NCI-H82 treated with DMSO at 0.1 percent for 48 hours (cell line): ENCODE data around the gene ALG14.

Source experiments
- DNase-seq: peaks from one replicate; lab custom pipeline; 2025; ENCODE audit not compliant: unreplicated experiment; lab: John Stamatoyannopoulos, UW

The ALG14 gene

DNA sequence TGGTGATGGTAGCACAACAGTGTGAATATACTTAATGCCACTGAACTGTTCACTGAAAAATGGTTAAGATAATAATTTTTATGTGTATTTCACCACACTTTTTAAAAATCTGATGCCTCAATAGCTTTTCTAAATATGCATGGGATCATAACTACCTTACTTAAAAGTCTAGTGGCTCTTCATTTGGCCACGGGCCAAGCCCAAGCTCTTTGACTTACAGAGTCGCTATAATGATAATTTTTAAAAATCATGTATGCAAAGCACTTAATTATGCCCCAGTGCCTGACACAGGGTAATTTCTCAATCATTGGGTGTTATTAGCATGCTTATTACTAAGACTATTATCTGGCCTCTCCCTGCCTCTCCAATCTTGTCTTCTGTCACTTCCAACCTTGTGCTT is 138.2 kb downstream of the ALG14 start:
- DNase-seq, result no peak

DNA sequence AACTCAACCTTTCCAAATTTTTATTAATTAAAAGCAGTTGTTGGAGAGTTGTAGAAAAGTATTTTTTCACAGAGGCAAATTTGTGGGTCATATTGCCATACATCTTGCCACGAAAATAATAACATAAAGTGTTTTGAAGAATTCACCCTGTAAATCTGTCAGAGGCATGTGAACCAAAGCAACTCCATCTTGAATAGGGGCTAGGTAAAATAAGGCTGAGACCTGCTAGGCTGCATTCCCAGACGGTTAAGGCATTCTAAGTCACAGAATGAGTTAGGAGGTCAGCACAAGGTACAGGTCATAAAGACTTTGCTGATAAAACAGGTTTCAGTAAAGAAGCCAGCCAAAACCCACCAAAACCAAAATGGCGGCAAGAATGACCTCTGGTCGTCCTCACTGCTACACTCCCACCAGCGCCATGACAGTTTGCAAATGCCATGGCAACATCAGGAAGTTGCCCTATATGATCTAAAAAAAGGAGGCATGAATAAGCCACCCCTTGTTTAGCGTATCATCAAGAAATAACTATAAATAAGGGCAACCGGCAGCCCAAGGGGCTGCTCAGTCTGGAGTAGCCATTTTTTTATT is 141.4 kb downstream of the ALG14 start:
- DNase-seq, result no peak

DNA sequence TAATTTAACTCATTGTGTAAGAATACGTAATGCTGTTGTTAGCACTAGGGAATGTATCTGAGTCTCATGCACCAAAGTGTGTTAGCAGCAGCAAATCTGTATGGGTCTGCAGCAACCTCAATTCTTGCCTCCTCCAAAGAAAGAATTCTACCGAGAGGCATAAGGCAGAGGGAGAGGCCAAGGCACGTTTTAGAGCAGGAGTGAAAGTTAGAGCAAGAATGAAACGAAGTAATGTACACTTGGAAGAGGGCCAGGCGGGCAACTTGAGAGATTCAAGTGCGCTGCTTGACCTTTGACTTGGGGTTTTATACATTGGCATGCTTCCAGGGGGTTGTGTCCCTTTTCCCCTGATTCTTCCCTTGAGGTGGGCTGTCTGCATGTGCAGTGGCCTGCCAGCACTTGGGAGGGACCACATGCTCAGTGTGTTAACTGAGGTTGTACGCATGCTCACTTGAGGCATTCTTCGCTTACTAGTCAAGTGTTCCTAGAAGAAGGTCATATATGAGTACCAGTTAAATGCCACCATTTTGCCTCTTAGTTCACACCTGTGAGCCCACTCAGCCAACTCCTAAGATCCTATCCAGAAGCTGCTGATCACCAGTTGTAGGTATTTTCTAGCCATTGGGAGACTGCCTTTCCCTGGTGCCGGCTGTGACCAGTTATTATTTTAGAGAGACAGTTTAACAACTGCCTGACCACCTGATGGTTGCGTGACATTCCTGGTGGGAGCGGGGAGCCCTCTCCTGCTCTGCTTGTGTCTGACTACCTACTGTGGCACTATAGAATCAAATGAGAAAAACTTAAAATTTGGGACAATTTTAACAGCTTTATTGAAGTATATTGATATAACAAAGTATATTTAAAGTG is 143.2 kb downstream of the ALG14 start:
- DNase-seq, result no peak

- DNase-seq, result no peak
These were observed 144.3 kb downstream of the ALG14 start for GRCh38 chr1:94928293-94928939.

DNA sequence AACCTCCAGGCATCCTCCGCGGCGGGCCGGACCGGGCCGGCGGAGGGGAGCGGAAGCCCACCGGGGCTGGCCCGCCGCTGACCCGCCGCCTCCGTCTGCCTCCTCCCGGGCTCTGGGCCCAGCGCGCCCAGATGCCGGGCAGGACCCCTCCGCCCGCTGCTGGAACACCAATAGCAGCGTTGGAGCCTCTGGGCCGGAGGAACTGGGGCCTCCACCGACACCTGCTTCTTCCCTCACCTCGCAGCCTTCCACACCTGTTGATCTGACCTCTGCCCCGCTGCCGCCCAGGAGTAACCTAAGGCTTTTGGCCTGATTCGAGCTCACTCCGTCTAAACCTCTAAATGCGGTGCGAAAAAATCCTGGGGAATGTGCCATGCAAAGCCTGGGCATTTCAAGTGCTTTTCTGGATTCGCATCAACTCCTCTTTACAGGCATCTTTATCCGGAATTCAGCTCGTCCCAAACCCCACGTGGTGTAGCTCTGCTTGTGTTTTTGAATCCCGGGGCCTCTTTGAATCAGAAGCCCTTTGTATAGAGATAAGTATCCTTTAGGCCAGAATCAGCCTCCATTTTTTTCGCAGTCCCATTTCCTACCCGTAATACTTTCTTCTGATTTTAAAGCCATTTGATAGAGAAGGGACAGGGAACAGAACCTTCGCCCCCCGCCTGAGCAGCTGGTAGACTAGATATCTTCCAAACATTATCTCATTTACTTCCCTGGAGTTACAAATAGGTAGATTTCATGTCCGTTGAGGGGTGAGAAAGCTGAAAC is 145.2 kb downstream of the ALG14 start:
- no peak for DNase-seq

DNA sequence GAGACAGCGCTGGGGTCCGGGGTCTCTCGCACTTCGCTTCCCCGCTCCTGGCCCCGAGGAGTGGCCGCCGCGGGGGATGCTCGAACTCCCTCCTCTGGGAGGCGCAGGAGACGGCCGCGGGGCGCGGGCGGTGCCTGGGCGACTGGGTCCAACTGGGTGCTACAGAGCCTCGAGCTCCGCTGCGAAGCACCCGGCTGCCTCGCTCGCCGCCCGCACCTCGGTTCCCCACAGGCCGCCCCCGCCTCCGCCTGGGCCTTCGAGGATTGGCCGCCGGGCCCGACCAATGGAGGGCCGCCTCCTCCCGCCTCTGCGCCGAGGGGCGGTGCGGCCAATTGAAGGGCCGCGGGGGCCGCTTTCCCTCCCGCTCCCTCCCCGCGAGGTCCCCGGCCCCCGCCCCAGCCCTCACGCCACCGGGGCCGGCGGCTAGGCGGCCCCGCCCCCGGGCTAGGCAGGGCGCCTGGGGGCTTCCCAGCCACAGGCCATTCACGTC is 145.8 kb downstream of the ALG14 start, which contains the start of gene CNN3:
CNN3 (minus strand) TSS at position 196 of the 490 bp plus-strand sequence. CDS start 216 bp downstream, outside the sequence.
- peak; percentile 71 for DNase-seq

GRCh38 chr1:94926126-94926914 is 146.4 kb downstream of the ALG14 start:
- peak; percentile 30 for DNase-seq

DNA sequence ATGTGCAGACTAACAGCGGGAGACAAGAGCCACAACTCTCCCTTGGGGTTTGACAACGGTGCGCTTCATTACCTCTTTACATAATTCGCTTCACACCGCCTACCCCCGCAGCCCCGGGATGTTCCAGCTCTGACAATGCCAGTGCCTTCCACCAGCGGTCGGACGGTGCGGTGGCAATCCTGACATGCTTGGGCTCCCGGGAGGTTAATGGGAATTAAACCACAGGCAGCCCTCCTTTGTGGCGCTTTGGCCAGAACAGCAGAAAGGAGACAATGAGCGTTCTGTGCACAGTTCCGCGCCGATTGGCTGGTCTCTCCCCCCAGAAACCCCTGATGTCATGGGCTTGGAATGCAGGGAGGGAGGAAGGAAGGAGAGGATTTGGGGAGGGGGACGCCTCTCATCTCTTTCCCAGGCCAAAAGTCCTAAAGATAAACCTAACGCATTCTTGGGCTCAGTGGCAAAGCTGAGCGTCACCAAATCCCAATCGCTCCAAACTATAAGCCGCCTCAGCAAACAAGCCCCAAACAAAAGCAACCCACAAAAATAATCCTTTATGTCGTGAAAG is 147.1 kb downstream of the ALG14 start:
- peak; percentile 65 for DNase-seq

GRCh38 chr1:94925004-94925403 is 147.7 kb downstream of the ALG14 start:
- DNase-seq, result no peak
